ENCODE data around the gene RIPK3.

GRCh38 chr14:24304019-24304387, 35.8 kb downstream of the RIPK3 start:
- no peak for TF ChIP-seq CTCF (IDR thresholded peaks at IDR 0.05)
- TF ChIP-seq POLR2AphosphoS5 (IDR thresholded peaks at IDR 0.05): no peak

Measured in prostate gland (tissue), 2 donors.